GM19438 (cell line): ENCODE results near the gene IP6K1.
A peak's percentile ranks its signal among the peaks of the same experiment; 100 is the strongest.
"Not testable (repeated sequence)": the region's sequence is repeated elsewhere in the genome, so short reads cannot be mapped to it uniquely, and the experiment has no call there.

Experiments used
- ATAC-seq: cut with Tn5 transposase; IDR thresholded peaks from one replicate; pipeline ENCODE4 v1.9.1; 2021; ENCODE audit warnings: low read depth; ENCODE audit not compliant: unreplicated experiment

IP6K1 gene

DNA sequence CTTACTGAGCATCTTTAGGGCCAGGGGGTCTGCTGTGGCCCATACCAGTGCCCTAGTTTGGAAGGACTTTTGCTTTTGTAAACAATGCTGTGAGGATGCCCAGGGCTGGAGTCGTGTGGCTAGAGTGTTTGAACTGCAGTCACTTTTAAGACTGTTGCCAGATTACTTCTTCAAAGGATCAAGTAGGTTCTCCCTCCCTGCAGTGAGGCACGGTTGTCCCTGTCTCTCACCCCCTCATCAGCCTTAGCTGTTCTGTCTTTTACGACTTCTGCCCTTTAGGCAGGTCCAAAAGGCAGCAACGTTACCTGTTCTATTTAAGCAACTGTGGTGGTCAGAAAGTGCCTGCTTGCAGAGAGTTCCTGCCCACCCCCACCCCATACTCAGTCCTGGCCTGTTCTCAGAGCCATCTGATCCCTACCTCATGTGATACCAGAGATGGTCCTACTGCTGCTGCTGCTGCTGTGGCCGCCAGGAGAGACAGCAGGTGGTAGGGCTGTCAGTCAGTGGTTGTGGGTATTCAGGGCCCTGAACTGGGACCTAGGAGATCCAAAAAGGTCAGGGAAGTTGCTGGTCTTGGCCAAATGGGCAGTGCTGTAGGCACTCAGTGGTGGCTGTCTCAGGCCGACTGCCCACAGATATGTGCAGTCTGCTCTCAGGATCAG is 91.8 kb downstream of the IP6K1 start:
- ATAC-seq = not testable (repeated sequence)

DNA sequence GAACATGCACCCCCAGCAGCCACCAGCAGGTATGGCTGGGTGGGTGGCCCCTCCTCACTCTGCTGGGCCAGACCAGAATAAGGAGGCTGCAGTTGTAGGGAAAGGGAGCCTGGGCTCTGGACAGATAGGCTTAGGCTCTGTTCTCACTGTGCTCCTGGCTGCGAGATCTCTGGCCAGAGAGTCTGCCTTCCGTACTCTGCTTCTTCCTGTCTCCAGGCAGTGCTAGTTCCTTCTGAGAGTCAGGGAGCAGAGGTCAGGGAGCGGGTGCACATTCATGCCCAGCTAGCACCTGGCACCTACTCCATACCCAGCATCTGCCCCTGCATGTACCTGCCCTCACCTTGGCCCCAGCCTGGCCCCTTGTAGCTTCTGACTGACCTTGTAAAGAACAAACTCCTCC is 94.9 kb downstream of the IP6K1 start:
- ATAC-seq = not testable (repeated sequence)

DNA sequence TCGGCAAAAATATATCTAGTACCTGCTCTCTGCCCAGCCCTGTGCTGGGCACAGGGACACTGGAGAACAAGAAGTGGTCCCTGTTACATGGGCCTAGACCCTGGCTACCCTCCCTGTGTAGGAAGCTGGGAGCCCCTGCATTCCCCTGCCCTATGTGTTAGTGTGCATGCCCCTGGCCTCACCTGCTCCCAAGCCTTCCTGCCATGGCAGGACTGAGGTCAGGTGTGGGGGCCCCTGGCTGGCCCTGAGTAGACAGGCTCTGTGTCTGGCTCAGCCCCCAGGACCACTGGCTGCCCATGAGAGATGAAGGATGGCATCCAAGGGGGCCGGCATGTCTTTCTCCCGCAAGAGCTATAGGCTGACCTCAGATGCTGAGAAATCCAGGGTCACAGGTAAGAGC is 95.5 kb downstream of the IP6K1 start:
- ATAC-seq = not testable (repeated sequence)

DNA sequence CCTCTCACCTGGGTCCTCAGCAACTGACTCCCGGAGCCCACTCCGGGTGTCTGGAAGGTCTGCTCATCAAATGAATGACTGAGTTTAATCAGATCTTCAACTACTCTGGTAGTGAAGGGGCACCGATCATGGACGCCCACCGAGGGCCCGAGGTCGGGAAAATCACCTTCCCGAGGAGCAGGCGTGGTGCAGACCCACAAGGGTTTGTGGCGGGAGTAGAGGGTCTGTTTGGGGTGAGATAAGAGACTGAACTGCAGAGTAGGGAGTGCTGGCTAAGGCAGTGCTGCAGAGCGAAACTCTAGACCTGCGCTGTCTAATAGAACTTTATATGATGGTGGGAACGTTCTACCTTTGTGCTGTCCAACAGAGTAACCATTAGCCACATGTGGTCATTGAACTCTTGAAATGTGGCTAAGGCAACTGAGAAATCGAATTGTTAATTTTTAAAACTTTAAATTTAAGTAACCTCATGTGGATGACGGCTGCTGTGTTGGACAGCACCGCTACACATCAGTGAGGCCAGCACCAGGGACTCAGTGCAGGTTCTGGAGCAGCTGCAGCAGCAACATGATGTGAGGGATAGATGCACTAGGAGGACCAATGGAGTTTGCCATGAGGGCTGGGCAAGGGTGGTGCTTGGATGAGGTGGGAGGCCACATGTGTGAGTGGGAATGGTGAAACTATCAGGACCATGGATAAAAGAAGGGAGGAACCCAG is 96.3 kb downstream of the IP6K1 start:
- not testable (repeated sequence) for ATAC-seq

DNA sequence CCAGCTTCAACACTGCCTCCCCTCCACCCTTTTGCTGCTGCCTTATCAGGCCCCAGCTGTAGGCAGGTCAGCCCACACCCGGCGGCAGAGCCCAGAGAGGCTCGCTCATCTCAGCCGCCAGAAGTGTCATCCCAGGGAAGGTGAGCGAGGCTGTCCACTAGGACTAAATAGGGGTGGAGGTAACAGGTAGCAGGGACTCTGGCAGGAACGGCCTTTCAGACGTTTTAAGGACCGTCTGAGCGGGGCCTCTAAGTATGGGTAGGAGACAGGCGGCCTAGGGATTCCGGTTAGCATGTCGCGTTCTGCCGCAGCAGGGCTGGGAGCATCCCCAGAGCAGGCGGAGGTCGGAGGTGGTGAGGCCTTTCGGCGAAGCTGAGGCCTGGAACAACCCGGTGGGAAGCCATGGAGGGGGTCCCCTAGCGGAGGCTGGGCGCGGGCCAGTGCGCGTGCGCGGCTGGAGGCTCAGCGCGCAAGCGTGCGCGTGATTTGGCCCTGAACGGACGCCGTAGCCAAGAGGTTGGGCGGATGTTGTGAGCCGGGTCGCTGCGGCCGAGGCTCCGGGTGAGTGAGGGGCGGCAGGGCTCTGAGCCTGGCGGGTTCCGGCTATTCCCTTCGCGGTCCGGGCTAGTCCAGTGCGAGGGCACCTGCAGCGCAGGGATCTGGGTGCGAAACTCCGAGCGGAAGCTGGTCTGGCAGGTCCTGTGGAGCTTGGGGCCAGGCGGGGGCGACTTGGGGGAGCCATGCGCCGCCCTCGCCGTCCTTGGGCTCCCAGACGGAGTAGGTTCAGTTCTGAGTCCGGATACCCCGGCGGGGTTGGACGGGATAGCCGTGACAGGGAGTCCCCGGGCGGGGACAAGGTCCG is 97.1 kb downstream of the IP6K1 start, which contains the start of the genes MST1 and RNF123:
TSS of gene MST1 (minus strand) at position 429 of the 862 bp plus-strand sequence. CDS start 783 bp downstream, outside the sequence.
TSS of gene RNF123 (plus strand) at position 512 of the 862 bp plus-strand sequence. CDS start 1,609 bp downstream, outside the sequence.
- ATAC-seq = peak; percentile 61

DNA sequence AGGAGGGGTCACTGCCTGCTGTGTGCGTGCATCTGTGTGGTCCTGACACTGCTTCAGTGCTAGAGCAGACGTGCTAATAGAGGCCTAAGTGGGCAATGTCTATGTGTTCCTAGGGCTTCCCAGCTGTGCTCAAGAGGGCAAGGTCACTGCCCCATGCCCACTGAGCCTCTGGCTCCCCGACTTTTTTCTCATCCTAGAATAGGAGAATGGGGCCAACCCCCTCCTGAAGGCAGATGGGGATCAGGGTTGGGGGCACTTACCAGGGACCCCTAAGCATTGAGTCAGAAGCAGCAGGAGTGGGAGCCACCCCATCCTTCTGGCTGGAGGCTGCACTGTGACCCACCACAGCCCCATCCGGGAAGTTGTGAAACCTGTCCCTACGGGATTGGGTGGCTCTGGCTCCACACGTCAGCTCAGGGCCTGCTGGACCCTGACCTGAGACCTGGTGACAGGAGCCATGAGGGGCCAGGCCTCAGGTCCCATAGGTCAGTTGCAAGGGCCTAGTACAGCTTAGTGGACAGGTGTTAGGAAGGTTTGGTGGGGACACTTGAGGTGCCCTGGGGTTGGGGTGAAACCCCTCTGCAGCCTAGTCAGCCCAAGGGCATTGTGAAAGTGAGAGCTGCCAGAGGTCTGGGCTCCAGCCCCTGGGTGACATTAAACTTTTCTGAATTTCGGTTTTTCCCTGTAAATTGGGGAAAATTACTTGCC is 97.8 kb downstream of the IP6K1 start:
- ATAC-seq = not testable (repeated sequence)

DNA sequence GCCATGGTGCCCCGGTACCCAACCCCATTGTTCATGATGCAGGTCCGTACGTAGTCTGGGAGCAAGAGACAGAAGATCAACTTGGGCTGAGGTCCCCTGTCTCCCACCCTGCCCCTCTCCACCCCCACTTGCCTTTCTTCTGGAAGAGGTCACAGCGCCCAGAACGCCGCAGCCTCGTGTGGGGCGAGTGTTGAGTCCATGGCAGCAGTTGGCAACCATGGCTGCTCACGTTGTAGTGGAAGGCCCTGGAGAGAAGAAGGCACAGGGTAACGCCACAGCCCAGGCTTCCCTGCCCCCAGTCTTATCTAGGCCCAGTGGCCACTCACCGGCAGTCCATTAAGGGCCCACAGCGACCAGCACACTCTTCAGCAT is 98.9 kb downstream of the IP6K1 start:
- ATAC-seq = not testable (repeated sequence)

DNA sequence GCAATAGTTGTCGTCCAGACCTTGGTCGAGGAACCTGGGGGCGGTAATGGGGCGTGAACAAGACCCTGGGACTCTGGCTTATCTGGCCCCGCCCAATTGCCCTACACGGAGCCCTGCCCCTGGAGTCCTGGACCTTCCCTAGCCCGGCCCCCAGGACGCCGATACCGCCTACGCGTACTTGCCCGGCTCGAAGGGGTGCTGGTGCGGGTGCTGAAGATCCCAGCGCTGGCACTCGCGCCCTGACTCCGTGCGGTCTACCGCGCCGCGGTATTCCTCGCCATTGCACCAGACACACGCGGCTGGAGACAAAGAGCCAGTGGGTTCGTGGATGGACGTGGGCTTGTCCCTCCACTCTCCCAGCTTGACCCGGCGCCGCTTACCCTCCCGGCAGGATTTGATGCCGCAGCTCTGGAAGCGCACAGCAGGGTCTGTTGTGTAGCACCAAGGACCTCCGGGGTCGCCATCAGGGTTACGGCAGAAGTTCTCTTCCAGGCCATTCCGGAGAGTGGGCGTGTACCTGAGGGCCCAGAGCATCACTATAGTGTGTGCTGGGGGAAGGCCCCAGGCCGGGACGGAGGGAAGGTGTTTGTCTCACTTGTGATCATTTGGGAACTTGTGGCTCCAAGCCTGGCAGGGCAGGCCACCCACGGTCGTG is 99.4 kb downstream of the IP6K1 start:
- not testable (repeated sequence) for ATAC-seq

DNA sequence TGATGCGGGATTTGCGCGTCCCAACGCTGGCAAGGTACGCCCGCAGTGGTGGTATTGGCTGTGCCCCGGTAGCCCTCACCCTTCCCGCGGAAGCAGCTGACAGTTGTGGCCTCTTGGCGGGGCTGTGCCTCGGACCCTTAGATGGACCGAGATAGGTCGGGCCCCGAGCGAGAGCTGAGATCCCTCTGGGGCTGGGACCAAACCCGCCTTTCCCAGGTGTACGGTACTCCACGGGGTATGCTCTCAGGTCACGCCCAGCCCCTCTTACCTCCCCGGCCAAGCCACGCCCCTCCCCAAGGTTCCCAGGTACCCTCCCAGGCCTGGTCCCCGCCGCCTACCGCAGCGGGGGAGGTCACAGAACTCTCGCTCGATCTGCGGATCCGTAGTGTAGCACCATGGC is 100.0 kb downstream of the IP6K1 start:
- not testable (repeated sequence) for ATAC-seq

DNA sequence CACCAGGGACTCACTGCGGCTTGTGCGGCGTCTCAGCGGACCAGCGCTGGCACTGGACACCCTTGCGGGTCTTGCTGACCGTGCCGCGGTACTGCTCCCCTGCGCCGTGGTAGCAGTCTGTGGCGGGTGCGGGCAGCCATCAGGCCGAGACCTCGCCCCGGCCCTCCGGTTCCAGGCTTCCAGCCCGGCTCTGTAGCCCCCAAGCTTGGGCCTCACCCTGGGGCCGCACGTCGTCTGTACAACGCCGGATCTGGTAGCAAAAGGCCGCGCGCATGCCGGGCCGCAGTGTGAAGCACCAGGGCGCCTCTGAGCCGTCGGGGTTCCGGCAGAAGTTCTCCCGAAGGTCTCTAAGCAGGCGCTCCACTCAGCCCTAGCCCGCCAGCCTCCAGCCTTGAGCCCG is 100.5 kb downstream of the IP6K1 start:
- not testable (repeated sequence) for ATAC-seq

DNA sequence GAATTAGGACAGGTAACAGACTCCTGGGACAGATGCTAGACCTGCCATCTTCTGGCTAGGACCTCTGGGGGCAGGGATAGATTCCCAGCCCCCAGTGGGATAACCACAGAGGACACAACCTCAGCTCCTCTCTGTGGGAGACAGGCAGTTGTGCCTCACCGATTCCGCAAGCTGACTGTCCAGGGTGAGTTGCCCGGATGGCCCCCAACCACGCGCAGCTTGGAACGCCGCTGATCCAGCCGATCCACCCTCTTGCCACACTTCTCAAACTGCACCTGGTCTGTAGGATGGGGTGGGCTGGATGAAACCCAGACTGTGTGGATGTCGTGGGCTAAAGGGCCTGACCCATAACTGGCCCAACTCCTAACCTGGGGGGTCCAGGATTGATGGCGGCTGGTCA is 101.2 kb downstream of the IP6K1 start:
- ATAC-seq = not testable (repeated sequence)

DNA sequence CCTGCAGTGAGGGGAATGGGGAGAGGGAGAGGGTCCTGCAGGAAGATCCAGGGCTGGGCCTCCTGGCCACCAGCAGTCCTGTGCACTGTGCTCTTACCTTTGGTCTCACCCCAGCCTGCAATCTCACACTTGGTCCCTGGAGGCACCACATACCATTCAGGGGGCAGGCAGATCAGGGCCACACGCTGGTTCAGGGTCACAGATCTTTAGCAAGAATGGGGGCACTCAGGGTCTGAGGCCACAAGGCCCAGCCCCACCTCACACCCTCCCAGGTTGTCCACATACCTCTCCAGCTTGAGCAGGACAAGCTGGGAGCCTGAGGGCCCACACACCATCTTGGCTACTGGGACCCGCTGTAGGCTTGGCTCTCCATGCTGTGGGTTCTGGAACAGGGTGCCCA is 101.9 kb downstream of the IP6K1 start:
- not testable (repeated sequence) for ATAC-seq

DNA sequence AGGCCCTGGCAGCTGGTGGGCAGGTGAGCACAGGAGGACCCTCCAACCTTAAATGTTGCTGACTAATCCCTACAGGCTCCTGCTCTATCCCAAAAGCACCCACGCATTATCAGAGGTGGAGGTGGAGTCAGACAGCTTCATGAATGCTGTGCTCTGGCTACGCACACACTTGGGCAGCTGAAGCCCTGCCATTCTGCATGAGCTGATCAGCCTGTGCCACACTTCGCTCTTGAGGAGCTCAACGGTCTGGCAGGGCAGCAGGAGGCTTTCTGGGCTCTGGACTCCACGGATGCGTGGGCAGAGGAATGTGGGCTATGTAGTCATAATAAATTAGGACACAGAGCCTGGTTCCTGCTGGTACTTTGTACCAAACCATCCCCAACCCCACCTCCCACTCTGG is 103.2 kb downstream of the IP6K1 start:
- ATAC-seq = no peak

DNA sequence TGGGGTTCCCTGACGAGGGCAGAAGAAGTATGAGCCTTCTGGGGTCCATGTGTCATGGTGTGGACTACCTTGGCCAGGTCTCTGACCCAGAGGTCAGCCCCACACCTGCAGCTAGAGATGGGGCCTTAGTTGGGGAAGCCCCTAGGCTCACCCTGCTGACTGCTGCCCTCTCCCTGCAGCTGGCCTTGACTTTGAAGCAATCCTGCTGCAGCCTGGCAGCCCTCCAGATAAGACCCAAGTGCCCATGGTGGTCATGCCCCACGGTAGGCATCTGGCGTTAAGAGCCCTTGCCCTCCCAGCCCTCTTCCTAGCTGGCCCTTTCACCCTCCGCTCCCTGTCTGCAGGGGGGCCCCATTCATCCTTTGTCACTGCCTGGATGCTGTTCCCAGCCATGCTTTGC is 104.8 kb downstream of the IP6K1 start:
- ATAC-seq = no peak

DNA sequence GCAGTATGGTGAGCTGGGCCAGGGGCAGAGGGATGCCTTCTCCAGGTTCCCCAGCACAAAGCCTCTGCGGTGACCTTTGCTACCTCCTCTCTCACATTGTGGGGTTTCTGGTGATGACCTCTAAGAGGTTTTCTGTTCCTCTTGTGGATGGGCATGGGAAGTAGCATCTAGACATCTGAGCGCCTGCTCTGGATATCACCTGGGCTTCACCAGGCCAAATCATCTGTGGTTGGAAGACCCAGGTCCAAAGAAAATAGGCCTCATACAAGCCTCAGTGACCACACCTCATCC is 105.2 kb downstream of the IP6K1 start:
- ATAC-seq = no peak

DNA sequence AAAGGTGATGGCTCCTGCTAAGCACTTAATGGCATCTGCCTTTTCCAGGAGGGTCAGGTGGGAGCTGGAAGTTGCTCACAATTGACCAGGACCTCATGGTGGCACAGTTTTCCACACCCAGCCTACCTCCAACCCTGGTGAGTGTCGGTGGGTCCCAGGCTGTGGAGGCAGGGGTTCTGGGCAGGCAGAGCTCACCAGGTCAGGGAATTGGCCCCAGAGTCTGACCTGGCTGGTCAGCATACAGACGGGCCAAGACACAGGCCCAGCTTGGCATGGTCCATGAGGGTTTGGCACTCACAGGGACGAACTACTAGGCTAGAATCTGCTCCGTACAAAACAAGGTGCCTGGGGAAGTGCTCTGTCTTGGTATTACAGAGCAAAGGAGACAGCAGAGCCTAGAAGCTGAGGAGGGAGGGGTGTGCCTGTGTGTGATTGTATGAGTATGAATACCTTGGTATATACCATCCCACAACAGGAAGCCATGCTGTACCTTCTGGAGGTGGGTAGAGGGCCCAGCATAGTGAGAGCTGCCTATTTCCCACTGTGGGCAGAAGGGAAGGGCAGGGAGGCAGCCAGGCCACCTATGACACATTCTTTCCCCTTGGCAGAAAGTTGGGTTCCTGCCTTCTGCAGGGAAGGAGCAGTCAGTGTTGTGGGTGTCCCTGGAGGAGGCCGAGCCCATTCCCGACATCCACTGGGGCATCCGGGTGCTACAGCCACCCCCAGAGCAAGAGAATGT is 105.7 kb downstream of the IP6K1 start:
- no peak for ATAC-seq

DNA sequence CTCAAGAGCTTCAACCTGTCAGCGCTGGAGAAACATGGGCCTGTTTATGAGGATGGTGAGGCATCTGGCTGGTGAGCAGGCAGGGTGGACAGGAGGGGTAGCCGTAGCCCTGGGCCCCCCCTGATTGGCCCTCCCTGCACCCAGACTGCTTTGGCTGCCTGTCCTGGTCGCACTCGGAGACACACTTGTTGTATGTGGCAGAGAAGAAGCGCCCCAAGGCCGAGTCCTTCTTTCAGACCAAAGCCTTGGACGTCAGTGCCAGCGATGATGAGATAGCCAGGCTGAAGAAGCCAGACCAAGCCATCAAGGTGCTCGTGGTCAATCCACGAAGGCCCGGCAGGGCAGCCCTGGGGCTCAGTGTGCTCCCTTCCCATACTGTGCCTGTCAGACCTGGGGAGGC is 110.4 kb downstream of the IP6K1 start:
- ATAC-seq = no peak

DNA sequence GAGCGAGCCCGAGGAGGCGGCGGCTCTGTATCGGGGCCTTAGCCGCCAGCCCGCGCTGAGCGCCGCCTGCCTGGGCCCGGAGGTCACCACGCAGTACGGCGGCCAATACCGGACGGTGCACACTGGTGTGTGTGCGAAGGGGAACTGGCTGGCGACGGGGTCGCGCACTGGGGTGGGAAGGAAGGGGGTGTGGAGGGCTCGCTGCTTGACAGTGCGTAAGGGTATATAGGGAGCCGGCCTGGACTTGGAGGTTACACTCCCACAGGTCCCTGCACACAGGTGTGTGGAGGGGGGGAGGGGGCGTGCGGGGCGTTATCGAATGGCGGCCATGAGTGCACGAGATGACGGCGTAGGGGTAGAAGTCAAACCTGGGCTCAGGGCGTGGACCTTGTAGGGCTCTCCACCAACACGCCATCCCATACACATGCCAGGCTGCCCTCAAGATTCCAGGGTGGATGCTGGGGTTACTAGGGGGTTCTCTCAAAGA is 111.8 kb downstream of the IP6K1 start:
- peak; percentile 20 for ATAC-seq
